HG02885 (cell line): ENCODE measurements around the gene SGPL1.
"Not testable (repeated sequence)": the region's sequence is repeated elsewhere in the genome, so short reads cannot be mapped to it uniquely, and the experiment has no call there.

Experiments used
- ATAC-seq: cut with Tn5 transposase; IDR thresholded peaks from one replicate; pipeline ENCODE4 v1.9.1; 2021; ENCODE audit warnings: mild to moderate bottlenecking; ENCODE audit not compliant: unreplicated experiment, poor library complexity

The SGPL1 gene

GRCh38 chr10:70836319-70836718, 20.6 kb downstream of the SGPL1 start:
- no peak for ATAC-seq

GRCh38 chr10:70837660-70838059, 21.9 kb downstream of the SGPL1 start:
- no peak for ATAC-seq

GRCh38 chr10:70838270-70838805, 22.6 kb downstream of the SGPL1 start:
- no peak for ATAC-seq

GRCh38 chr10:70840836-70841235, 25.1 kb downstream of the SGPL1 start:
- ATAC-seq = no peak

GRCh38 chr10:70843333-70843732, 27.6 kb downstream of the SGPL1 start:
- no peak for ATAC-seq

GRCh38 chr10:70843776-70844489, 28.2 kb downstream of the SGPL1 start:
- no peak for ATAC-seq

GRCh38 chr10:70845256-70845655, 29.5 kb downstream of the SGPL1 start:
- no peak for ATAC-seq

- ATAC-seq = no peak
Measured at GRCh38 chr10:70845816-70846215, 30.1 kb downstream of the SGPL1 start.

- no peak for ATAC-seq
Measured at GRCh38 chr10:70846795-70847194, 31.0 kb downstream of the SGPL1 start.

GRCh38 chr10:70847659-70848360, 32.1 kb downstream of the SGPL1 start:
- ATAC-seq = no peak

GRCh38 chr10:70849582-70850016, 33.9 kb downstream of the SGPL1 start:
- ATAC-seq = no peak

GRCh38 chr10:70850097-70850496, 34.3 kb downstream of the SGPL1 start:
- ATAC-seq = no peak

- ATAC-seq = no peak
Measured at GRCh38 chr10:70851597-70852475, 36.1 kb downstream of the SGPL1 start.

- ATAC-seq = no peak
Measured at GRCh38 chr10:70853038-70853437, 37.3 kb downstream of the SGPL1 start.

- ATAC-seq = no peak
Measured at GRCh38 chr10:70853457-70853856, 37.7 kb downstream of the SGPL1 start.

- ATAC-seq = no peak
Measured at GRCh38 chr10:70856454-70856853, 40.7 kb downstream of the SGPL1 start.

GRCh38 chr10:70858759-70859158, 43.0 kb downstream of the SGPL1 start:
- no peak for ATAC-seq

- ATAC-seq = not testable (repeated sequence)
Measured at GRCh38 chr10:70861495-70862197, 45.9 kb downstream of the SGPL1 start.

- no peak for ATAC-seq
Measured at GRCh38 chr10:70863470-70864160, 47.9 kb downstream of the SGPL1 start.
